K562 (cell line): ENCODE measurements around the gene MALSU1. TPM values are rescaled to one million over a fixed set of nuclear protein-coding genes. Genes with fewer than 3 reads are reported as not detected.

ENCODE experiments used
- CXXC5 ChIP-seq: fragments of 250-450 bp; sonication (Bioruptor Pico); IDR thresholded peaks from 2 replicates; pipeline ENCODE4 v1.8.0; 2022; ENCODE audit warnings: inconsistent platforms, mild to moderate bottlenecking, moderate library complexity
- E2F5 ChIP-seq: sonication (generic); formaldehyde crosslinking; IDR thresholded peaks from 2 replicates; pipeline ENCODE4 v1.8.0; 2022; ENCODE audit warnings: mild to moderate bottlenecking, missing genetic modification reagents
- JUNB ChIP-seq: fragments of 450-650 bp; formaldehyde crosslinking; conservative IDR thresholded peaks from 2 replicates; pipeline ENCODE4 v1.4.0; 2020; ENCODE audit warnings: mild to moderate bottlenecking
- MLLT1 ChIP-seq, 2 experiments: fragments of 450-650 bp; IDR thresholded peaks; 2 replicates each; pipeline ENCODE4 v1.6.1; 2016
- NFYB ChIP-seq: IDR thresholded peaks from 2 replicates; pipeline ENCODE4 v1.6.1; 2011; ENCODE audit warnings: mild to moderate bottlenecking, moderate library complexity; ENCODE audit not compliant: insufficient read length; ENCODE audit errors: extremely low read depth
- PKNOX1 ChIP-seq: fragments of 450-650 bp; IDR thresholded peaks from 2 replicates; pipeline ENCODE4 v1.6.1; 2016
- ZNF398 ChIP-seq: fragments of 250-450 bp; sonication (Bioruptor Pico); IDR thresholded peaks from 2 replicates; pipeline ENCODE4 v1.8.0; 2021; ENCODE audit warnings: moderate library complexity, mild to moderate bottlenecking, inconsistent platforms
- ZNF717 ChIP-seq: fragments of 250-450 bp; sonication (Bioruptor Pico); IDR thresholded peaks from 2 replicates; pipeline ENCODE4 v1.5.0; 2021
- polyA plus RNA-seq, 8 experiments: library from polyadenylated mRNA; depleted of rRNA in 4 of 8; stranded (reverse) in 5 of 8; unstranded in 3 of 8; fragments of >200 nt; fragmentation: Nextera tagmentation in 2 of 8; fragmentation: Illumina TruSeq in 1 of 8; extraction: Ambion mirVana in 2 of 8; extraction: Trizol in 1 of 8; gene quantifications; 2 replicates each; pipeline versions ENCODE4 v1.2.1 to v1.2.3, GENCODE V29; 2011 to 2014; ENCODE audit warnings: inconsistent platforms in 1 of 8, missing spikeins in 1 of 8
- total RNA-seq, 7 experiments: library from RNA; depleted of rRNA in 6 of 7; stranded (reverse); fragments of >200 nt in 6 of 7; fragmentation: Illumina TruSeq in 2 of 7; extraction: Trizol in 2 of 7; gene quantifications; 2 replicates each; pipeline versions ENCODE4 v1.2.1 to v1.2.3, GENCODE V29; 2011 to 2021; ENCODE audit warnings: low replicate concordance in 1 of 7

The MALSU1 gene
- total and polyA plus RNA-seq, 9 of the 15 experiments (the other 6 are each of a cell fraction or from before 2014, with no cell fraction given): 12.3 to 308 (median 81.2) TPM

DNA sequence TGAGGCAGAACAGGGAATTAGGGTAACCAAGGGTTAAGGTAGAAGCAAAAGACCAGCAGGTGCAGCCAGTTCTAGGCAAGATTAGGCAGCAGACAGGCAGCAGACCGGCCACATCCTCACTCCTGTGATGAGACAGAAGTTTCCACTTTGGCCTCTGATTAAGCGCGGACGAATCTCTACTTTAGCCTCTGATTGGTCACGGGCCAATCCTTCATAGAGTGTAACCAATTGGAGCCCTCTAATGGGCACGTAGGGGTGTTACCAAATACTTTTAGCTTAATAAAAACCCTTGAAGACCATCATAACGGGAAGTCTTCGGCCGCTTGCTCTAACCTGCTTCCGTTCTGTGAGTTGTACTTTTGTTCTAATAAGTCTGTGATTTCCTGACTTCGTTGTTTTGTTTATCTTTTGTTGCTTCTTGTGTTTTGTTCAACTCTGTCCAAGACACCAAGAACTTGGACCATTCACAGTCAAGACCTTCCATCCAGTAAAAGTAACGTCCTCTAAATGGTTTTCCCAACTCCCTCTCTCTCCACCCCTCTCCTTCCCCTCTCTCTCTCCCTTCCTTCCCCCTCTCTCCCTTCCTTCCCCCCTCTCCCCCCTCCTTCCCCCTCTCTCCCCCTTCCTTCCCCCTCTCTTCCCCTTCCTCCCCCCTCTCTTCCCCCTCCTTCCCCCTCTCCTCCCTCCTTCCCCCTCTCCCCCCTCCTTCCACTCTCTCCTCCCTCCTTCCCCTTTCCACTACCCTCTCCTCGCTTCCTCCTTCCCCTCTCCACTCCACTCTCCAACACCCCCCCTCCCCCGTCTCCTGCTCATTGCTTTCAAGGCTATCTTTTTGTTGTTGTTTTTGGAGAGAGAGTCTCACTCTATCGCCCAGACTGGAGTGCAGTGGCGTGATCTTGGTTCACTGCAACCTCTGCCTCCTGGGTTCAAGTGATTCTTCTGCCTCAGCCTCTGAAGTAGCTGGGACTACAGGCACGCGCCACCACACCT, 13.2 kb upstream of the MALSU1 start (continued):
- no peak for TF ChIP-seq ZNF398 (CRISPR knock-in tag)
- TF ChIP-seq PKNOX1: peak; percentile 91
- peak; percentile 70 for TF ChIP-seq NFYB
- no peak for TF ChIP-seq ZNF717 (CRISPR knock-in tag)
- TF ChIP-seq MLLT1 (IDR thresholded peaks at IDR 0.05): no peak
- TF ChIP-seq JUNB (CRISPR knock-in tag): no peak
- no peak for TF ChIP-seq E2F5 (CRISPR knock-in tag)
- no peak for TF ChIP-seq CXXC5 (CRISPR knock-in tag)
